DOHH2 (cell line): ENCODE measurements around the gene NKAIN2.

ENCODE experiments used
- H3F3A ChIP-seq: fragments of 200-600 bp; sonication (generic), shearing (Covaris generic); 2 replicates; pipeline ENCODE4 v1.6.0; 2016; ENCODE audit warnings: antibody characterized with exemption, mild to moderate bottlenecking; ENCODE audit not compliant: control insufficient read depth, insufficient read depth
- H3K27ac ChIP-seq: fragments of 200-600 bp; sonication (generic); 2 replicates; pipeline ENCODE4 v1.5.1; 2014; ENCODE audit warnings: low read depth, mild to moderate bottlenecking, low read length, moderate library complexity
- H3K27me3 ChIP-seq: fragments of 200-600 bp; sonication (generic); 2 replicates; pipeline ENCODE4 v1.6.1; 2014; ENCODE audit warnings: mild to moderate bottlenecking, low read length, mixed read lengths; ENCODE audit not compliant: control insufficient read depth
- H3K36me3 ChIP-seq: fragments of 200-600 bp; sonication (generic); 2 replicates; pipeline ENCODE4 v1.6.1; 2014; ENCODE audit warnings: mild to moderate bottlenecking, low read length, moderate library complexity, mixed read lengths; ENCODE audit not compliant: control insufficient read depth
- H3K4me1 ChIP-seq: fragments of 200-600 bp; sonication (generic); 2 replicates; pipeline ENCODE4 v1.6.1; 2014; ENCODE audit warnings: mild to moderate bottlenecking, low read length, mixed read lengths; ENCODE audit not compliant: control insufficient read depth
- H3K4me2 ChIP-seq: fragments of 200-600 bp; sonication (generic); 2 replicates; pipeline ENCODE4 v1.6.0; 2014; ENCODE audit warnings: mild to moderate bottlenecking, low read length, moderate library complexity
- H3K4me3 ChIP-seq: fragments of 200-600 bp; sonication (generic); 2 replicates; pipeline ENCODE4 v1.5.1; 2014; ENCODE audit warnings: mild to moderate bottlenecking, low read length, mixed read lengths
- H3K79me2 ChIP-seq: fragments of 200-600 bp; sonication (generic); 2 replicates; pipeline ENCODE4 v1.6.1; 2014; ENCODE audit warnings: mild to moderate bottlenecking, low read length, mixed read lengths; ENCODE audit not compliant: control insufficient read depth
- H3K9me2 ChIP-seq: fragments of 200-600 bp; sonication (generic); replicated peaks from 2 replicates; pipeline ENCODE4 v1.6.1; 2014; ENCODE audit warnings: mild to moderate bottlenecking, low read length, mixed read lengths; ENCODE audit not compliant: control insufficient read depth
- H3K9me3 ChIP-seq: fragments of 200-600 bp; sonication (generic); 2 replicates; pipeline ENCODE4 v1.6.1; 2014; ENCODE audit warnings: antibody characterized with exemption, low read length, mixed read lengths; ENCODE audit not compliant: control insufficient read depth, insufficient read depth
- H4K20me1 ChIP-seq: fragments of 200-600 bp; sonication (generic); 2 replicates; pipeline ENCODE4 v1.6.0; 2014; ENCODE audit warnings: low read depth, mild to moderate bottlenecking, antibody characterized with exemption, low read length, moderate library complexity; ENCODE audit not compliant: control insufficient read depth, insufficient read depth
- CTCF ChIP-seq: fragments of 200-600 bp; sonication (generic); IDR thresholded peaks from one replicate; pipeline ENCODE4 v1.5.1; 2014; ENCODE audit warnings: antibody characterized with exemption, mild to moderate bottlenecking, low read depth, low read length; ENCODE audit not compliant: poor library complexity, severe bottlenecking
- EZH2phosphoT487 ChIP-seq: fragments of 200-600 bp; sonication (generic); IDR thresholded peaks from 2 replicates; pipeline ENCODE4 v1.6.1; 2017; ENCODE audit warnings: borderline replicate concordance, mild to moderate bottlenecking, antibody characterized with exemption, low read length, moderate library complexity, mixed read lengths

Gene NKAIN2

DNA sequence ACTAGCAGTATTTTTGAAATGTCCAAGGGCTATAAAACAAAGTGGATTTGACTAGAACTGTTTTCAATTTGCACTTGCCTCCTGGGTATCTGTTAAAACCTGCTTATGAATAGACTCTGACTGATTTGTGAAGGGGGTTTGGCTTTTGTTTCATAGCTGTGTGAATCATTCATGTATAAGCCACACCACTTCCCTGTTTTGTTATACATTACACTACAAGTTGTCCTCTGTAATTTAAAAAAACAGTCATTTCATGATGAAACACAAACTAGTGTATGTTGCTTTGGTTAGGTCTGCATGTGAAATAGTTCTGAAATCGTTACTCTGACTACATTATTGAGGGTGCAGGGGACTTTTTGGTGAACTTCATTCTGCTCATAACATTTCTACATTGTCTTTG is 121.7 kb downstream of the NKAIN2 start:
- Histone ChIP-seq H3K79me2 (no peaks in the 10 kb centered on the region), H3K9me2 (no peaks in the 10 kb centered on the region), H3F3A (no peaks in the 10 kb centered on the region), H3K4me3 (no peak overlapping the region), H4K20me1 (no peaks in the 10 kb centered on the region), H3K27ac (no peak overlapping the region), H3K4me1 (no peaks in the 10 kb centered on the region), H3K36me3 (no peaks in the 10 kb centered on the region), H3K9me3 (no peaks in the 10 kb centered on the region), H3K27me3 (no peaks in the 10 kb centered on the region), H3K4me2 (no peak overlapping the region)
- TF ChIP-seq CTCF, result no peak
- TF ChIP-seq EZH2phosphoT487, result no peak

DNA sequence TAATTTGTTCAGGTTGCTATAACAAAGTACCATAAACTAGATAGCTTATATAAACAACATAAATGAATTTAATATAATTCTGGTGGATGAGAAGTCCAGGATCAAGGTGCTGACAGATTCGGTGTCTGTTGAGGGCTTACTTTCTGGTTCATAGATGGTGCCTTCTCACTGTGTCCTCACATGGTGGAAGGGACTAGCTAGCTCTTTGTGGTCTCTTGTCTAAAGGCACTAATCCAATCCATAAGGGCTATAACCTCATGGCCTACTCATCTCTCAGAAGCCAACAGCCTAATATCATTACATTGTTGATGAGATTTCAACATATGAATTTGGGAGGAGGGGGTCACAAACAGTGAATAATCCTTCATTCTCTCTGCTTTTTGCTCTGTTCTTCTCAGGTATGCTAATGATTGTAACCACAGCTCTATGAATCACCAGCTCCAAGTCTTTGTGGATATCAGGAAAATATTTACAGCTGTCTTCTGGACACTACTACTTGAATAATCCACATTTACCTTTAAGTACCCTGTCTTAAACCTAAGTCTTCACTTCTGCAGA is 122.3 kb downstream of the NKAIN2 start:
- no peak overlapping the region for H3K4me3 ChIP-seq
- H3F3A ChIP-seq, result no peaks in the 10 kb centered on the region

GRCh38 chr6:123928529-123928928 is 124.9 kb downstream of the NKAIN2 start:
- no peaks in the 10 kb centered on the region for H3K9me3 ChIP-seq
- TF ChIP-seq CTCF (no peak), EZH2phosphoT487 (no peak)

More for the DNA sequence above, 122.3 kb downstream of the NKAIN2 start:
- no peak overlapping the region for H3K4me2 ChIP-seq
- no peaks in the 10 kb centered on the region for H3K27me3 ChIP-seq
- H3K9me2 ChIP-seq, result no peaks in the 10 kb centered on the region
- no peaks in the 10 kb centered on the region for H3K9me3 ChIP-seq
- H3K79me2 ChIP-seq, result no peaks in the 10 kb centered on the region
- H3K27ac ChIP-seq, result no peak overlapping the region
- H3K4me1 ChIP-seq, result no peaks in the 10 kb centered on the region
- TF ChIP-seq EZH2phosphoT487 (no peak), CTCF (no peak)
- H3K36me3 ChIP-seq, result no peaks in the 10 kb centered on the region
- H4K20me1 ChIP-seq, result no peaks in the 10 kb centered on the region

More at GRCh38 chr6:123928529-123928928, 124.9 kb downstream of the NKAIN2 start:
- H3K9me2 ChIP-seq, result no peaks in the 10 kb centered on the region
- H3F3A ChIP-seq, result no peaks in the 10 kb centered on the region
- H3K4me3 ChIP-seq, result no peak overlapping the region
- H3K79me2 ChIP-seq, result no peaks in the 10 kb centered on the region
- no peaks in the 10 kb centered on the region for H3K36me3 ChIP-seq
- no peak overlapping the region for H3K27ac ChIP-seq
- no peaks in the 10 kb centered on the region for H3K4me1 ChIP-seq
- H3K27me3 ChIP-seq, result no peaks in the 10 kb centered on the region
- H3K4me2 ChIP-seq, result no peak overlapping the region
- no peaks in the 10 kb centered on the region for H4K20me1 ChIP-seq
